H1 (cell line): Measurements from ENCODE around the gene RRP1. TPM values are rescaled to one million over a fixed set of nuclear protein-coding genes. Genes with fewer than 3 reads are reported as not detected.

Experiments
- CTCF ChIA-PET: fragments of 300-600 bp; sonication (Branson Sonifier 250); formaldehyde crosslinking; loops from one replicate; lab custom pipeline; 2021; ENCODE audit not compliant: partially characterized antibody; lab: Charles Lee
- POLR2A ChIA-PET: fragments of 300-600 bp; sonication (Branson Sonifier 250); formaldehyde crosslinking; loops from one replicate; lab custom pipeline; 2021; ENCODE audit warnings: inconsistent platforms; ENCODE audit not compliant: partially characterized antibody; lab: Charles Lee
- DNase-seq, 2 experiments: peaks; one replicate each; pipeline versions ENCODE4 v3.0.0 to v3.0.0-alpha.2; 2010 to 2022; ENCODE audit warnings: low spot score in 2 of 2, low read depth in 1 of 2, mixed read lengths in 1 of 2
- FAIRE-seq: peaks from 2 replicates; lab custom pipeline; 2011; peaks lifted over from hg19 to GRCh38; lab: Jason Lieb, UNC
- H2AFZ ChIP-seq: 2 replicates; pipeline ENCODE4 v1.8.1; 2012; ENCODE audit warnings: low read length, inconsistent platforms
- H2AK5ac ChIP-seq: 2 replicates; pipeline ENCODE4 v1.6.1; 2013; ENCODE audit warnings: low read depth, low read length
- H2BK120ac ChIP-seq: replicated peaks from 2 replicates; pipeline ENCODE3; 2013; ENCODE audit warnings: low read depth, low read length, inconsistent platforms
- H2BK12ac ChIP-seq: 2 replicates; pipeline ENCODE4 v1.6.1; 2013; ENCODE audit warnings: low read depth, low read length
- H2BK15ac ChIP-seq: 2 replicates; pipeline ENCODE4 v1.6.1; 2013; ENCODE audit warnings: low read length
- H2BK20ac ChIP-seq: 2 replicates; pipeline ENCODE4 v1.6.1; 2013; ENCODE audit warnings: low read length
- H2BK5ac ChIP-seq: 2 replicates; pipeline ENCODE4 v1.6.1; 2013; ENCODE audit warnings: low read depth, low read length
- H3K14ac ChIP-seq: 2 replicates; pipeline ENCODE4 v1.6.1; 2013; ENCODE audit warnings: inconsistent platforms; ENCODE audit not compliant: insufficient read length
- H3K18ac ChIP-seq: 2 replicates; pipeline ENCODE4 v1.6.1; 2013; ENCODE audit warnings: low read length; ENCODE audit errors: extremely low read depth
- H3K23ac ChIP-seq: 2 replicates; pipeline ENCODE4 v1.6.1; 2013; ENCODE audit warnings: inconsistent platforms; ENCODE audit not compliant: insufficient read length
- H3K23me2 ChIP-seq: 2 replicates; pipeline ENCODE4 v1.6.1; 2013; ENCODE audit warnings: low read depth, low read length
- H3K27ac ChIP-seq: 2 replicates; pipeline ENCODE4 v1.6.1; 2011; ENCODE audit warnings: low read depth, low read length, inconsistent platforms
- H3K27me3 ChIP-seq, 4 experiments: replicated peaks in 1 of 4; 1 replicate in 1 of 4; 2 replicates in 3 of 4; pipeline versions ENCODE4 v1.6.1 to v1.8.1; 2011 to 2013; ENCODE audit warnings: low read length in 3 of 4, mild to moderate bottlenecking in 3 of 4, inconsistent platforms in 2 of 4, mixed read lengths in 2 of 4, moderate library complexity in 1 of 4; ENCODE audit not compliant: control insufficient read depth in 3 of 4, insufficient read depth in 3 of 4; ENCODE audit errors: extremely low read depth in 1 of 4
- H3K36me3 ChIP-seq, 4 experiments: 2 replicates each; pipeline versions ENCODE4 v1.6.1 to v1.8.1; 2011 to 2013; ENCODE audit warnings: mild to moderate bottlenecking in 4 of 4, low read length in 3 of 4, moderate library complexity in 2 of 4, control low read depth in 1 of 4, inconsistent platforms in 1 of 4; ENCODE audit not compliant: insufficient read depth in 4 of 4, control insufficient read depth in 2 of 4
- H3K4ac ChIP-seq: replicated peaks from 2 replicates; pipeline ENCODE3; 2013; ENCODE audit warnings: low read length, low read depth, mixed read lengths, inconsistent platforms; ENCODE audit not compliant: insufficient read length
- H3K4me1 ChIP-seq, 4 experiments: replicated peaks in 1 of 4; 1 replicate in 1 of 4; 2 replicates in 3 of 4; pipeline versions ENCODE4 v1.6.1 to v1.8.1; 2011 to 2013; ENCODE audit warnings: low read length in 3 of 4, inconsistent platforms in 2 of 4, mixed read lengths in 1 of 4; ENCODE audit not compliant: insufficient read depth in 4 of 4, control insufficient read depth in 3 of 4
- H3K4me2 ChIP-seq, 2 experiments: 2 replicates each; pipeline versions ENCODE4 v1.6.1 to v1.8.1; 2011 to 2013; ENCODE audit warnings: low read depth in 2 of 2, low read length in 2 of 2, control low read depth in 1 of 2, inconsistent platforms in 1 of 2, mild to moderate bottlenecking in 1 of 2; ENCODE audit not compliant: insufficient read depth in 1 of 2
- H3K4me3 ChIP-seq, 4 experiments: fragments of 200-600, 300-600 bp in 1 of 4; sonication (generic), shearing (Covaris generic), sonication (Bioruptor Twin) in 1 of 4; 2 replicates each; pipeline versions ENCODE4 v1.5.1 to v1.8.1; 2011 to 2016; ENCODE audit warnings: low read length in 4 of 4, low read depth in 3 of 4, control low read depth in 2 of 4, inconsistent platforms in 2 of 4, mild to moderate bottlenecking in 2 of 4, mixed read lengths in 1 of 4, moderate library complexity in 1 of 4; ENCODE audit not compliant: insufficient read depth in 2 of 4; ENCODE audit errors: extremely low read depth in 1 of 4
- H3K56ac ChIP-seq: replicated peaks from 2 replicates; pipeline ENCODE3; 2013; ENCODE audit warnings: low read depth, mild to moderate bottlenecking, mixed read lengths, low read length, inconsistent platforms; ENCODE audit not compliant: insufficient read length
- H3K79me1 ChIP-seq: 2 replicates; pipeline ENCODE4 v1.6.1; 2013; ENCODE audit warnings: low read depth, low read length, control low read depth
- H3K79me2 ChIP-seq, 2 experiments: 2 replicates each; pipeline versions ENCODE4 v1.6.1 to v1.8.1; 2012 to 2013; ENCODE audit warnings: low read length in 2 of 2, mild to moderate bottlenecking in 2 of 2, inconsistent platforms in 1 of 2; ENCODE audit not compliant: insufficient read depth in 2 of 2, control insufficient read depth in 1 of 2
- H3K9ac ChIP-seq, 4 experiments: replicated peaks in 1 of 4; 1 replicate in 1 of 4; 2 replicates in 3 of 4; pipeline versions ENCODE4 v1.6.1 to v1.8.1; 2011 to 2013; ENCODE audit warnings: low read depth in 3 of 4, low read length in 3 of 4, control low read depth in 2 of 4, mild to moderate bottlenecking in 2 of 4, moderate library complexity in 2 of 4, inconsistent platforms in 1 of 4; ENCODE audit errors: extremely low read depth in 1 of 4
- H3K9me3 ChIP-seq, 2 experiments: 2 replicates each; pipeline versions ENCODE4 v1.6.1 to v1.8.1; 2012 to 2013; ENCODE audit warnings: mild to moderate bottlenecking in 2 of 2, moderate library complexity in 2 of 2, control low read depth in 1 of 2, inconsistent platforms in 1 of 2, low read depth in 1 of 2, low read length in 1 of 2, mixed read lengths in 1 of 2; ENCODE audit not compliant: insufficient read depth in 2 of 2
- H4K20me1 ChIP-seq, 2 experiments: replicated peaks in 1 of 2; 2 replicates each; pipeline versions ENCODE3 to v1.8.1; 2011 to 2013; ENCODE audit warnings: inconsistent platforms in 2 of 2, low read length in 2 of 2, mild to moderate bottlenecking in 1 of 2; ENCODE audit not compliant: insufficient read depth in 2 of 2, control insufficient read depth in 1 of 2
- H4K5ac ChIP-seq: 2 replicates; pipeline ENCODE4 v1.6.1; 2013; ENCODE audit warnings: low read length, low read depth, mixed read lengths, inconsistent platforms; ENCODE audit not compliant: insufficient read length
- H4K8ac ChIP-seq: 2 replicates; pipeline ENCODE4 v1.8.0; 2013; ENCODE audit warnings: mild to moderate bottlenecking, moderate library complexity, low read length, inconsistent platforms; ENCODE audit not compliant: insufficient read depth; ENCODE audit errors: extremely low read depth
- H4K91ac ChIP-seq: replicated peaks from 2 replicates; pipeline ENCODE3; 2013; ENCODE audit warnings: low read length, mixed read lengths, inconsistent platforms; ENCODE audit not compliant: insufficient read length
- BACH1 ChIP-seq: IDR thresholded peaks from 2 replicates; pipeline ENCODE4 v1.6.1; 2012; ENCODE audit warnings: low read length, improper control_type of control experiment
- EGR1 ChIP-seq: IDR thresholded peaks from 2 replicates; pipeline ENCODE4 v1.6.1; 2011; ENCODE audit warnings: low read depth, low read length, borderline replicate concordance
- WGBS, 2 experiments: shearing (Covaris generic) in 1 of 2; methylation state at CpG; one replicate each; pipeline versions ENCODE4 v1.1.6 to v1.1.7; 2013 to 2015; ENCODE audit warnings: low lambda C conversion rate in 2 of 2, mixed read lengths in 2 of 2, inconsistent platforms in 1 of 2, low coverage in 1 of 2, missing lambda C conversion rate in 1 of 2; ENCODE audit not compliant: insufficient replicate concordance in 2 of 2, insufficient coverage in 1 of 2, insufficient read length in 1 of 2; ENCODE audit errors: extremely low coverage in 1 of 2, missing lambda C conversion rate in 1 of 2; 5-methylcytosine and 5-hydroxymethylcytosine counted together
- polyA plus RNA-seq, 7 experiments: library from polyadenylated mRNA; depleted of rRNA in 3 of 7; stranded (reverse) in 5 of 7; unstranded in 2 of 7; fragments of >200 nt in 5 of 7; fragments of 200-250 nt in 2 of 7; gene quantifications; 1 replicate in 5 of 7; 2 replicates in 1 of 7; 4 replicates in 1 of 7; pipeline versions ENCODE4 v1.2.1 to v1.2.3, GENCODE V29; 2011 to 2013; ENCODE audit warnings: missing spikeins in 2 of 7, mixed read lengths in 2 of 7
- total RNA-seq: library from RNA; stranded (reverse); fragmentation: NEBNext Ultra II Directional; extraction: Animal tissue kit (Norgen Biotek cat#: 25700); gene quantifications from 2 replicates; pipeline ENCODE4 v1.2.1, GENCODE V29; 2021

RRP1 gene
- total and polyA plus RNA-seq, 2 of the 8 experiments (the other 6 are each of a cell fraction or from before 2014, with no cell fraction given) = 11.6 to 55.2 TPM

DNA sequence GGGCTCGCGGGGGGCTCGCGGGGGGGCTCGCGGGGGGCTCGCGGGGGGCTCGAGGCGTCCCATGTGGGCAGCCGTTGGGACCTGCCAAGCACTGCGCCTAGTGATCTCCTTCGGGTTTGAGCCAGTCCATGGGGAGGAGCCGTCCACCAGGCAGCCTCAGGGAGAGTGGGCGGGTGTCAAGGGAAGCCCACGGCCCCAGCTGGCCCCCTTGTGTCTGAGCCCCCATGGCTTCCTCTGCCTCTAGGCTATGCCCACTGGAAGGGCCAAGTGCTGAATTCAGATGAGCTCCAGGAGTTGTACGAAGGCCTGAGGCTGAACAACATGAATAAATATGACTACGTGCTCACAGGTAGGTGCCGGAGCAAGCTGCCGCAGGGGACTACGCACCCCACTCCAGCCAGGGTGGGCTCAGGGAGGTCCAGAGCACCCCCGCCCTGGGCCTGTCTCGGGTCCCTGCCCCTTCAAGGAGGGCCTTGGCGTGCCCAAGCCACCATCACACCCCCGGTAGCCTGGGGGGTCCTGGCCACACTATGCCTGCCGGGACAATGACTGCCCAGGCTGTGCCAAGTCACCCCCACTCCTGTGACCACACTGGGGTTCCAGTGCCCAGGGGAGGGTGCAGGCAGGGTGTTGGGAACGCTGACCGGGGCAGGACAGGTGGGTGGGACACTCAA is 47.8 kb upstream of the RRP1 start:
- CTCF ChIA-PET = interaction anchor here (1.2 to 1.4 kb wide), 2 partner anchors 12 to 43 kb away, joined by 3 to 13 read pairs; no protein-coding TSS in a partner anchor
- no peak overlapping the region for H3K27ac ChIP-seq
- H3K27me3 ChIP-seq = no peaks in the 10 kb centered on the region
- no peak overlapping the region for H3K4ac ChIP-seq
- H3K79me2 ChIP-seq = no peaks in the 10 kb centered on the region
- peaks cover 0 to 9% (median 4%) of the 10 kb centered on the region in 4 experiments; a peak in 5 of 7 replicates for H3K4me1 ChIP-seq
- no peak overlapping the region for H4K8ac ChIP-seq
- H2BK15ac ChIP-seq = no peak overlapping the region; the same call in 1 of the 2 replicates
- H3K23me2 ChIP-seq = no peaks in the 10 kb centered on the region
- WGBS, 2 experiments = 89% methylated on average over 13 of the region's 28 CpGs; no CpG with 5 or more reads in 1 of the 2 experiments
- FAIRE-seq (no peak), DNase-seq (peak in 1 of 2 experiments; percentile 59)
- no peak overlapping the region for H2BK12ac ChIP-seq
- no peaks in the 10 kb centered on the region for H3K9me3 ChIP-seq
- H3K56ac ChIP-seq = no peak overlapping the region
- H3K4me3 ChIP-seq = no peak overlapping the region
- H4K20me1 ChIP-seq = peaks cover 0 to 13% of the 10 kb centered on the region in 2 experiments
- H3K14ac ChIP-seq = no peak overlapping the region
- peaks cover 0 to 14% (median 11%) of the 10 kb centered on the region in 4 experiments; a peak in 5 of 8 replicates for H3K36me3 ChIP-seq
- no peak overlapping the region for H4K91ac ChIP-seq
- no peak overlapping the region for H2BK5ac ChIP-seq
- H2BK120ac ChIP-seq = no peak overlapping the region
- H3K4me2 ChIP-seq = no peak overlapping the region; a peak in 1 of 4 replicates
- POLR2A ChIA-PET = interaction anchor here (0.7 to 3.2 kb wide), 9 partner anchors 8 to 69 kb away, joined by 3 to 29 read pairs (median 5); no protein-coding TSS in a partner anchor
- H2BK20ac ChIP-seq = no peak overlapping the region
- H3K79me1 ChIP-seq = 0 out of 2 replicates have a peak, but pooled peaks cover 2% of the 10 kb centered on the region
- H3K18ac ChIP-seq = no peak overlapping the region
- H4K5ac ChIP-seq = no peak overlapping the region
- TF ChIP-seq EGR1 (peak; percentile 10; the same call in 1 of the 2 replicates), BACH1 (no peak)
- TF ChIP-seq, all 59 proteins: peak for 1
- no peak overlapping the region for H2AK5ac ChIP-seq
- no peak overlapping the region for H3K23ac ChIP-seq
- no peak overlapping the region for H2AFZ ChIP-seq
- H3K9ac ChIP-seq = no peak overlapping the region
